Adipose tissue (tissue), 3 donors: Measurements from ENCODE around the gene IL18. TPM values are rescaled to one million over a fixed set of nuclear protein-coding genes. Genes with fewer than 3 reads are reported as not detected.
"Not testable (repeated sequence)": the region's sequence is repeated elsewhere in the genome, so short reads cannot be mapped to it uniquely, and the experiment has no call there.

Source experiments
- H3K27ac ChIP-seq: one replicate; pipeline ENCODE4 v1.5.1; 2013; ENCODE audit warnings: low read depth, low read length
- WGBS, 3 donors: extraction: QIAGEN DNeasy Blood & Tissue Kit; methylation state at CpG; one replicate each; pipeline ENCODE4 v1.1.7; 2013; 5-methylcytosine and 5-hydroxymethylcytosine counted together
- polyA plus RNA-seq, 3 donors: library from polyadenylated mRNA; stranded (reverse); fragments of 200-250 nt; gene quantifications; one replicate each; pipeline ENCODE4 v1.2.3, GENCODE V29; 2013
- donor health status: healthy with polysubstance abuse.
- donor health status: Bipolar disorder and iron deficiency.
- donor health status: healthy.

The IL18 gene
- polyA plus RNA-seq, 3 donors = 3.2 to 26.2 (median 5.5) TPM

DNA sequence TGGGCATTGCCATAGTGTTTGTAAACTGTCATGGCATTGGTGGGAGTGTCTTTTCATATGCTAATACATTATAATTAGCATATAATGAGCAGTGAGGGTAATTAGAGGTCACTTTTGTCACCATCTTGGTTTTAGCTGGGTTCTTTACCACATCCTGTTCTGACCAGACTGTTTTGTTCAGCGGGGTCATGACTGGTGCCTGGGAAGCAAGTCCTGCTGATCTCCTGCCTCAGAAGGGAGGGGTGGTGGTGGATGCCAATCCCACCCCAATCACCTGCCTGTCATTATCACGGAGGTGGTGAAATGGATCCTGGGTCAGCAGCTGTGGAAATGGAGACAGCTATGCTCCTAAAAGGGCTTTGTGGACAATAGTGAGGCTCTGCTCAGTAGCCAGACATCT lies 31.2 kb downstream of the IL18 start:
- WGBS, 3 donors = 59 to 85% (median 59%) methylated on average over 2 of the region's 2 CpGs
- H3K27ac ChIP-seq = no peak overlapping the region

DNA sequence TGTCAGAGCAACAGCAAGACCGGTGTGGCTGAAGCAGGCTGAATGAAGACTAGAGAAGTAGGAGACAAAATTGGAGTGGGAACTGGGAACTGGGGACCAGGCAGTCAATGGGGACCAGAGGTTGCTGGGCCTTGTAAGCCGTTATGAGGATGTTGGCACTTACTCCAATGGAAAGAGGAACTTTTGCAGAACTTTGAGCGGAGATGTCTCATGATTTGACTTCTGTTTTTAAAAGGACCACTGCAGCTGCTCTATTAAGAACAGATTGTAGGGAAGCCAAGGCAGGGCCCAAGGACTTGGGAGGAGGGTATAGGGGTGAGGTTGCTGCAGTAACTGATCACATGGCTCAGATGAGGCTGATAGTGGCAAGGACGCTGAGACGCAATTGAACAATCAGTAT lies 34.2 kb downstream of the IL18 start:
- H3K27ac ChIP-seq = no peak overlapping the region
- 58 to 79% (median 67%) methylated on average over 5 of the region's 5 CpGs for WGBS, 3 donors

- WGBS, 3 donors = 56 to 64% (median 61%) methylated on average over 3 of the region's 3 CpGs
- H3K27ac ChIP-seq = no peak overlapping the region
Measured at GRCh38 chr11:112128483-112129121, 35.3 kb downstream of the IL18 start.

DNA sequence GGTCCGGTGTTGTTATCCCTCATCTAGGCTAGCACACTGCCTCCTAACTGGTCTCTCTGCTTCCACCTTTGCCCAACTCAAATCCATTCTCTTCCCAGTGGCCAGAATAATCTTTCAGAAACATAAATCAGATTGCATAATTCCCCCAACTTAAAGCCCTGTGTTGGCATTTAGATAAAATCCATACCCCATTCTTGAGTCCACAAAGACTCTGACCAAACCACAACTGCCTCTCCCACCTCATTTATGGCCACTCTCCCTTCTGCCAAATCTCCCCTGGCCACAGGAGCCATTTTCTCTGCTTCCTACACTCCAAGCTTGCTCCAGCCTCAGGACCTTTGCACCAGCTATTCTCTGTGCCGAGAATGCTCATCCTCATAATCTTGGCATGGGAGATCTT lies 36.8 kb downstream of the IL18 start:
- WGBS, 3 donors = 95 to 96% (median 95%) methylated on average over 2 of the region's 2 CpGs
- H3K27ac ChIP-seq = no peak overlapping the region

GRCh38 chr11:112123129-112123528 lies 40.8 kb downstream of the IL18 start:
- WGBS, 3 donors = 67 to 84% (median 69%) methylated on average over 4 of the region's 4 CpGs
- no peak overlapping the region for H3K27ac ChIP-seq

- H3K27ac ChIP-seq = no peak overlapping the region
- 93 to 96% (median 94%) methylated on average over 5 of the region's 5 CpGs for WGBS, 3 donors
Measured at GRCh38 chr11:112121981-112122615, 41.8 kb downstream of the IL18 start.

DNA sequence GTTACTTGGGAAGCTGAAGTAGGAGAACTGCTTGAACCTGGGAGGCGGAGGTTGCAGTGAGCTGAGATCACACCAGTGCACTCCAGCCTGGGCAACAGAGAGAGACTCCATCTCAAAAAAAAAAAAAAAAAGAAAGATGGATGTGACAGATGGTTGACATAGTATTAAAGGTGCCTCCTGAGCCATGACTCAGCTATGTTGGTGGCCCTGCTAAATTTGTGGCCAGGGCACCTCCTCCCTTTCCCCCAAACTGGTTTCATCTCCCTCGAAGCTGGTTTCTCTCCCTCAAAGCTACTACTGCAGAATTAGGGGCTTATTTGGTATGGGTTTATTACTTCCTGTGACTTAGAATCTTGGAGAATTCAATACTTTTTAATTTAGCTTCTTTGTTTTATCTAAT lies 45.7 kb downstream of the IL18 start:
- H3K27ac ChIP-seq = no peak overlapping the region
- 74 to 89% (median 82%) methylated on average over 2 of the region's 2 CpGs for WGBS, 3 donors

- no peak overlapping the region for H3K27ac ChIP-seq
- 70 to 78% (median 75%) methylated on average over 5 of the region's 5 CpGs for WGBS, 3 donors
Measured at GRCh38 chr11:112115386-112115785, 48.5 kb downstream of the IL18 start.

GRCh38 chr11:112114460-112114859 lies 49.4 kb downstream of the IL18 start:
- no peak overlapping the region for H3K27ac ChIP-seq
- 94 to 96% (median 95%) methylated on average over 2 of the region's 2 CpGs for WGBS, 3 donors

DNA sequence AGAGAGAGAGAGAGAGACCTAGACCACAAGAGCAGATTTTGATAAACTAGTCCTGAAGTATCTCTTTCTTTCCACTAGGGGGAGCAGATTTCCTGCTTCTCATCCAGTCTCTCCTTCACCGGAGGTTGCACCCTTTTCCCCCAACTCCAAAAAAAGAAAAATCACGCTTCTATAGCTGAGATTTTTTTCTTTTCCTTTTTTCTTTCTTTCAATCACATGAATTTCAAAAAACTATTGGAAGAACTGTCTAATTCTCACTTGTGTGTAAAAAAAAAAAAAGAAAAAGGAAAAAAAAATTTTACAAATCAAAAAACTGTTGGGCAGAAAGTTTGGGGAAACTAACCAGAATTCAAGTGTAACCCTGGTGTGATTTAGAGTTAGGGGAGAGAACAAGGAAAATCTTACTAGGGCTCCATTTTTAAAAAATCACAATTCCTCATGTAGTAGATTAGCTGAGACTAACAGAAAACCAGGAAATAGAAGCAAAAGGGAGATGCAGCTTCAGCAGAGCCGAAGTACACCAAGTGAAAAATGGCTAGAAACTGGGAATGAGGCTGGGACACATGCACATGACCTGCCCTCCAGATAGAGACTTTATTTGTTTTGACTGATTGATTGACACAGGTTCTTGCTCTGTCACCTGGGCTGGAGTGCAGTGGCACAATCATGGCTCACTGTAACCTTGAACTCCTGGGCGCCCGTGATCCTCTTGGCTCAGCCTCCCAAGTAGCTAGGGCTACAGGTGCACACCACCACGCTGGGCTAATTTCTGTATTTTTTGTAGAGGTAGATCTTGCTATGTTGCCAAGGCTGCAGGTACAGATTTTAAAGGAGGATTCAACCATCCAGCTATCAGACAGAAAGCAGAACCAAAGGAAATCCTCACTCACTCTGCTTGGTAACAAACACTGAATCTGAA lies 50.1 kb downstream of the IL18 start:
- no peak overlapping the region for H3K27ac ChIP-seq
- WGBS, 3 donors = 48 to 63% (median 61%) methylated on average over 6 of the region's 6 CpGs

DNA sequence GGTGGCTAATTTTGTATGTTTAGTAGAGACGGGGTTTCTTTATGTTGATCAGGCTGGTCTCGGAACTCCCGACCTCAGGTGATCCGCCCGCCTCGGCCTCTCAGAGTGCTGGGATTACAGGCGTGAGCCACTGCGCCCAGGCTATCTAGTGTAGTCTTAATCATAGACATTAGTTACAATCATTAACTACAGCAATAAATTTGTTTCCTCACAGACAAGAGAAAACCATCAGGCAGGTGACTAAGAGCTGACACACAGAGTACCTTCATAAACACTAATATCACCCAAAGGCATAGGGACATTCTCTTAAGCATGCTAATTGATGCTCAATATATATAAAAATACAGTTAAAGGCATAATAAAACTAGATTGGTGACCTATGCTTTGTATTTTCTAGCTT lies 57.8 kb downstream of the IL18 start:
- no peak overlapping the region for H3K27ac ChIP-seq
- 95 to 98% (median 96%) methylated on average over 8 of the region's 8 CpGs for WGBS, 3 donors

DNA sequence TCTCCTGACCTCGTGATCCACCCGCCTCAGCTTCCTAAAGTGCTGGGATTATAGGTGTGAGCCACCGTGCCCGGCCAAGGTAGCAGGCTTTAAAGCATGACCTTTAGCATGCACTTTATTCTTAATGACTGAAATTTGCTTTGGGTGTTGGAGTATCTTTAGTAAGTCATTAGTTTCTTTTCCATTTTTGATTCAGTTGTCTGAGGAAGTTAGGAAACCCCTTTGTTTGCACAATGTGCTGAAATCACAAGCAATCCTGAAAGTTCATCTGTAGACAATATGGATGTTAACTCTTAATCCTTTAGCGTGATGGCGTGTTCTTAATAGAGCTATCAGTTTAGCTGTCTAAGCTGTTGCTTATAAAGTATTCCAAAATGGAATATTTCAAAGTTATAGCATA lies 60.4 kb downstream of the IL18 start:
- H3K27ac ChIP-seq = no peak overlapping the region
- 72 to 92% (median 81%) methylated on average over 6 of the region's 6 CpGs for WGBS, 3 donors

DNA sequence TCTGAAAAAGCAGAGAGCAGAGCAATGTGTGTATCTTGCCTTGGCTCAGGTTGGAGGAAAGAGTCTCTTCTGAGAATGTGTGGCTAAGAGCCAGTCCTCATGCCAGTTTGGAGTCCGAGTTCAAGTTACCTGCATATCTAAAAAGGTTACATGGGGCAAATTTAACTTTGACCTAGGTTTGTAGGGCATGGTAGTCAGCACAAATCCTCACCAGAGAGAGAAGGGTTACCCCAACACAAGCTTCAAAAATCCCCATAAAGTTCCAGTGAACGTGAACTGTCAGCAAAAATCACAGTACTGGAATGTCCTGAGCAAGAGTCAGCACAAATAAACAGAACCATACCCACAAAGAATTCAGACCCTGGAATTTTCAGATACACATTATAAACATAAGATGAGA lies 63.4 kb downstream of the IL18 start:
- no peak overlapping the region for H3K27ac ChIP-seq
- 59 to 76% (median 66%) methylated on average over 2 of the region's 2 CpGs for WGBS, 3 donors

DNA sequence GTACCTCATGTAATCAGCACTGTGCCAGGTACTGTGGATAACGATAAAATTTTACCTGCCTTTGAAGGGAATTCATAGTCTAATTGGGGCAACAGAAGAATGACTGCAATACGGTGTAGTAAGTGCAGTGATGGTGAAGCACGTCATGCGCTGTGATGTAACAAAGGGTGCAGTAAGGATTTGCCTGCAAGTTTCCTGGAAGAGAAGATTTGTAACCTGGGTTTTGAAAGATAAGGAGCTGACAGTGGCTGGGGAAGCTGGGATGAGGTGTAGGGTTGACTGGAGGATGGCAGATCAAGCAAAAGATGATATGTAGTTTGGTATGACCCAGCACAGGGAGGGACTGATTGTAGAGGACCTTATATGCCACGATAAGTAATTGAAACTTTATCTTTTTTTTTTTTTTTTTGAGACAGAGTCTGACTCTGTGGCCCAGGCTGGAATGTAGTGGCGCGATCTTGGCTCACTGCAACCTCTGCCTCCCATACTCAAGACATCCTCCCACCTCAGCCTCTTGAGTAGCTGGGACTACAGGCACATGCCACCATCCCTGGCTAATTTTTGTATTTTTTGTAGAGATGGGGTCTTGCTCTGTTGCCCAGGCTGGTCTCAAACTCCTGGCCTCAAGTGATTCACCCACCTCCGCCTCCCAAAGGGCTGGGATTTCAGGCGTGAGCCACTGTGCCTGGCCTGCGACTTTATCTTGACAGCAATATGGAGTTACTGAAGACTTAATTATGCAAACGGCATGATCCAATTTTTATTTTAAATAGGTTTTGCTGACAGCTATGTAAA lies 66.0 kb downstream of the IL18 start:
- no peak overlapping the region for H3K27ac ChIP-seq
- 86 to 90% (median 87%) methylated on average over 11 of the region's 11 CpGs for WGBS, 3 donors

GRCh38 chr11:112096194-112096593 lies 67.7 kb downstream of the IL18 start:
- no peak overlapping the region for H3K27ac ChIP-seq

DNA sequence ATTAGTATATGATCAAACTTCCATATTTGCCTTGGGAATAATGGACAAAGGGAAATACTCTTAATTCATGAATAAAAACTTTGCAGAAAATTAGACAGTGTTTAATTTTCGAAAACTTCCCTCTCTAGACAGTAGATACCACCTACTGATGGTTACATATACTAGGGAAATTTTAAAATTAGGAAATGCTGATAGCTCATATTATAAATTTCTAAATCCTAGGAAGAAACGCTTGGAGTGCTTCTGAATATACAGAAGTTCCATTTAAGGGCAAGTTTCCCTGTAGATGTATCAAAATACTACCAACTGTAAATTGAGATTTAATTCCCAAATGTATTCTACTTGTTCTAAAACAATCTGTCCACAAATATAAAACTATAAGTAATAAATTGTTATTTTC lies 68.6 kb downstream of the IL18 start:
- 90 to 97% (median 91%) methylated on average over 2 of the region's 2 CpGs for WGBS, 3 donors
- H3K27ac ChIP-seq = not testable (repeated sequence)
